ENCODE measurements around the gene SLC35F3.
A peak's percentile ranks its signal among the peaks of the same experiment; 100 is the strongest.

The SLC35F3 gene

GRCh38 chr1:234047123-234047522 lies 142.6 kb downstream of the SLC35F3 start:
- peak; percentile 89 for DNase-seq

DNA sequence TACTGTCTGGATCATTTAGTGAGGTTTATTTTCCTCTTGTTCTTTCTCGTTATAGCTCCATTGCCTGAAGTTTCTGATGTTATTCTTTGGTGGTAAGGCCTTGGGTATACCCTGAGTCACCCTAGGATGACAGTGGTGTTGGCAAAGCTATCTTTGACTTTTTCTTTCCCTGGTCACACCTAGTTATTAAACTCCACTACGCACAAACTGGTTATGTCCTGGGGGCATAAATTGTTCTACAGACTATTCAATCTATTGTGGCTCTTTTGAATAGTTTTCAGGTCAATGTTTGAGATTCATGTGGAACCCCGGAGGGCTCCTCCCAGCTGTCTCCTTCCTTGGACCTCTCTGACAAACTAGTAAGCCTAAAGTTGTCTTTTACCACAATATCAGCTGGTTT lies 157.7 kb downstream of the SLC35F3 start:
- no peak for DNase-seq

DNA sequence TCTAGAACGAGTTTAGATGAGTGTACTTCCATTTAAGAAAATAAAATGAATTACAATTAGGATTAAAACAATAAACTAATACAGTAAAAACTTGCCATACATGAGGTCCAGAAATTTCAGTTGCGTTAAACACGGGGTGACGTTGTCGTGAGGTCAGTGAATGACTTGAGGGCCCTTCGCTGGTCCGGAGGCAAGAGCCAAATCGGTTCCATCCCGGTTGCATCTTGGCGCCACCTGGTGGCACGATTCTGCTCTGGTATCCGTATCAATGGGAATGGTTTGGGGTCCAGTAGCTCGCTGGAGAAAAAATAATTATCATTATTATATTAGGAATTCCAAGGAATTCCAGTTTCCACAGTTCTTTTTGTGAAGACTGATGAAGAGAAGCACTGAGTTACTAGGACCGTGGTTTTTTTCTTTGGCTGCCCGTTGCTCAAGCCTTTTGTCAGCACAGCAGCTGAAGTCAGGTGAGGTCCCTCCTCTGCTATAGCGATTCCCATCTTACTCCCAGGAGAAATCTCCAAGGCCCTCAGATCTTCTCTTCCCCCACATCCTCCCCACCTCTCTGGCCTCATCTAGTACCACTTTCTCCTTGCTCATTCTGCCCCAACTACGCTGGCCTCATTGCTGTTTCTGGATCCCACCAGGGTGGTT lies 161.4 kb downstream of the SLC35F3 start:
- DNase-seq = no peak

DNA sequence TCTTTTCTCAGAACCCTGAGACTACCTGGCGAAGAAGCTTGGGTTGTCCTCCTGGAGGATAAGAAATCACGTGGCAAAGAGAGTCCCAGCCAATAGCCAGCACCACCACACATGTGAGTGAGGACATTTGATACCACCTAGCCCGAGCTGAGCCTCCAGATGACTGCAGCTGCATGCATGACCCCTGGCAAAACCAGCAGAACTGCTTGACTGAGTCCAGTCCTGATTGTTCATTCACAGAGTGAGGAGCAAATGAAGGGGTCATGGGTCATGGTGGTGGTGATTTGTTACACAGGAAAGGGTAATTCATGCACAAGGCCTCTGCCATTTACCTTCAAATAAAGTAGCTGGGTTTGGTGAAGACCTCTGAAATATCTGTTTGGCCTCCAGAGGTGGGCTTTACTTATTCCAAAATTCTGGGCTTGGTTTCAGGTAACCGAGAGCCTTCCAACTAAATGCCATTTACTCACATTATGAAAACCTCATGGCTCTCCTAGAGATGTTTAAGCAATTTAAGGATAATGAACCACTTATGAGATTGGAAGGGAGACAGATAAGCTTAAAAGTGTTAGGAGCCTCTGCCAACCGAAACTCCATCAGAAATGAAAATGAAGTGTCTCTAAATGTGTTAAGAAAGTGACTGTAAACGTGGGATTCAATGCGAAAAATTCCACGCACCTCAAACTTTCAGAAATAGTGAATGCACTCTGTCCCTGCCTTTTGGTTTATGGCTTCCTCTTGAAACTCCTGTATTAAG lies 163.3 kb downstream of the SLC35F3 start:
- no peak for DNase-seq

DNA sequence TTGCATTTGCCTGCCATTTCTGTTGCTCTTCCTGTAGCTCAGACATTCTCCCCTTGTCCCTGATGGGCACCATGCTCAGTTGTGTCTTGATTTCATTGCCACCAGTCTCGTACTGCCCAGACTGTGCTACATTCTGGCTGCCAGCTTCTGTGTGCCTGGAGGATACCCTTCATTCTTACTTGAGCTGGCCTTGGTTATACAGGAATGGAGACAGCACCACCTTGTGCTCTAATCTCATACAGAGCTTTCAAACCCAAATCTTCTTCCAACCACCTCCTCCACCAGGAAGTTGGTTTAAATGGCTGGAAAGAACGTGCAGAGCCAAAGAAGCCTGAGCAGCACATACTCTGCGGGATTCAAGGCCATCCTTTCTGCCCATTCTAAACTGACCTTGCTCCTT lies 165.3 kb downstream of the SLC35F3 start:
- DNase-seq = peak; percentile 34

GRCh38 chr1:234072793-234073192 lies 168.3 kb downstream of the SLC35F3 start:
- no peak for DNase-seq

DNA sequence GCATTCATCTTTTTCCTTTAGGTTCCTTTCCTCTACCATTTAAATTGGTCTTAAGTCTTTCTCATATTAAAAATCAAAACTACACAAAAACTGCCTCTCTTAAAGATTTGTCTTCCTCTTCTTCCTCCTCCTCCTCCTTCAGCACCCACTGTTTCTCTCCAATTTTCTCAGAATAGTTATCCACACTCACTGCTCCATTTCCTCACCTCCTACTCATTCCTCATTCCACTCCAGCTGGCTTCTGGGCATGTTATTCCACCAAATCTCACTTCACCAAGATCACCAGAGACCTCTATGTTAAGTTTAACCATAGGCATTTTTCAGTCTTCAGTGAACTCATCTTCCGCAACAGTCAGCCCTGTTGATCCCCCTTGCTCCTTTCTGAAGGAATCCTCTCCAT lies 173.7 kb downstream of the SLC35F3 start:
- no peak for DNase-seq

DNA sequence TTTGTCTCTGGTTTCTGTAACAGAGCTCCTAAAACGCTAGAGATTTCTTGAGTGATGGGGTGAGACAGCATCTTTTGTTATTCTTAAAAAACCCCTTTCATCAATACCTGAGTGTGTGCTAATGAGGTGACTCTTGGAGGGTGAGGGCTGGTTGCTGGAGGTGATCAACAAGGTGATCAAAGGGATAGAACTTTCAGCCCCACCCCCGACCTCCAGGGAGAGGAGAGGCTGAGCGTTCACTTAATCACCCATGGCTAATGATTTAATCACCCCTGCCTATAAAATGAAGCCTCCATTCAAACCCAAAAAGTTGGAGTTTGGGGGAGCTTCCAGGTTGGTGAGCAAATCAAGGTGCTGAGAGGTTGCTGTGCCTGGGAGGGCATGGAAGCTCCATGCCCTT lies 175.4 kb downstream of the SLC35F3 start:
- DNase-seq = no peak

DNA sequence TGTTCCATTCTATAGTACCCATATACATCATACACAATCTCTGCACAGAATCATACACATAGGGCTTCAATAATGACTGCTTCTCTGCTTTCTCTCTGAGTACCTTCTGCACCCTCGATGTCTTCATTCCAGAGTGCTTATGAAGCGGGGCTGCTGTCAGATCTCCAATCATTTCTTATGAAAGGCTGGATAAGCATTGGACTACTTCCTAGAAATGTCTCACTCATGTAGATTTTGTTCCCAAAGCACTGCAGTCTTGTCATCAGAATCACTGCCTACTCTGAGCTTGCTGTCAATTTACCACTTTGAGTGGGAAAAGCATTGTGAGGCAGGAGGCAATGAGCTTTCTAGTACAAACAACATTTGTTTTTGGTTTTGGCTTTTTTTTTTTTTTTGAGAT lies 179.0 kb downstream of the SLC35F3 start:
- DNase-seq = no peak

DNA sequence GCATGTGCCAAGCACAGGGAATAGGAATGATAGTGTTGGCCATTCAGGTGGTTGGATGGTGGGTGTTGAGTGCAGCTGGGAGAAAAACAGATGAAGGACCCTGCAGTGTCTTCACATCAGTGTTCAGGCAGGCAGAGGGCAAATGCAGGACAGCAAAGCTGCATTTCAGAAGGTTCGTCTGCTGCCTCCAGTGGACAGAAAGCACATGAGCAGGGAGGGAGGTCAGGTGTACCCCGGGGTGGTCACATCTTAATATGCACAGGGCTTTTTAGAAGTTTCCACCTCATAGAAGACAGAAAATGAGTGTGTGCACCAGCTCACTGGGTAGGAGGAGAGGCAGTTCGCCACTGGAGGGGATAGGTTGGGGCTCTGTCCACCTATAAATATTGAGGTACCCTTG lies 184.9 kb downstream of the SLC35F3 start:
- no peak for DNase-seq

GRCh38 chr1:234090212-234091064 lies 186.0 kb downstream of the SLC35F3 start:
- DNase-seq = no peak

DNA sequence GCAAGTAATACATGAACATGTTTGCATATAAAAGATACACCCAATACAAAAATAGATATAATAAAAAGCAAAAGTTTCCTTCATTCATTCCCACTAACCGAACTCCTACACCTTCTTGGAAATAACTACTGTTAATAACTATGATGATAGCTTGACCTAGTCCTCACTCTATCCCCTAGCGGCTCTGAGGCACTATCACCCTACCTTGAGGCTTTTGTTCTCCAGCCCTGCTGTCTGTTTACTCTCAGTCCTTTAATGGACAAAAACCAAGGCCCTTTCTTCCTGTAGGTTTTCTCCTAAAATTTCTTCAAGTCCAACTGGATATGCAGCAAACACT lies 186.6 kb downstream of the SLC35F3 start:
- DNase-seq = no peak

DNA sequence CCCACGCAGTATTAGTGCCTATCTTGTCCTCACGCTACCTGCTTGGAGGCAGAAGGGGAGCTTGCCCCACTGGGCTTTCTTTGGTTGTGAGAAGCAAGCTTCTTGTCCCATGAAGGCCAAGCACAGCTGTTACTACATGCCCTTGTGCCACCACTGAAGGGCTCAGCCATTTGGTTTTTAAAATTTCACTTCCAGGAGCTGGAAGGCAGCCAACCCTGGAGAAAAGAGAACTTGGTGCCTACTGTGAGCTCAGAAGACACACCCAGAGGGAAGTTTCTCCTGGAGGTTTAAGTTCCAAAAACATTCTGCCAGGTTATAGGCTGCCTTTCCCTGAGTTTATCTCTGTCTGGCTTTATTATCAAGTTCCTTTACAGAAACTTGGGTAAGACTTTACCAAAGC lies 187.4 kb downstream of the SLC35F3 start:
- no peak for DNase-seq

DNA sequence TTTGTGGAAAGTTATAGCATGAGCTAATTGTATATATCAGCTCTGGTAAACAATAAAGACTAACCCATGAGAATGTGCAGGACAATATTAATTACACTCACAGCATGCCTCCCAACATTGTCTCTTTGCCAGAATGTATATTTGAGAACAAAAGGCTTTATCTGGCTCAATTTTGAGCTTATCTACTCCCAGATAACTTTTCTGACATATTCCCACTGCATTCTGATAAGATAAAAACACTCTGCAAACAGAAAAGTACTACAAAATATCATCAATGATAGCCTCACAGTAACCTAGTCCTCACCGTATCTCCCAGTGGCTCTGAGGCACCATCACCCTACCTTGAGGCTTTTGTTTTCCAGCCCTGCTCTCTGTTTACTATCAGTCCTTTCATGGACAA lies 188.6 kb downstream of the SLC35F3 start:
- DNase-seq = no peak

DNA sequence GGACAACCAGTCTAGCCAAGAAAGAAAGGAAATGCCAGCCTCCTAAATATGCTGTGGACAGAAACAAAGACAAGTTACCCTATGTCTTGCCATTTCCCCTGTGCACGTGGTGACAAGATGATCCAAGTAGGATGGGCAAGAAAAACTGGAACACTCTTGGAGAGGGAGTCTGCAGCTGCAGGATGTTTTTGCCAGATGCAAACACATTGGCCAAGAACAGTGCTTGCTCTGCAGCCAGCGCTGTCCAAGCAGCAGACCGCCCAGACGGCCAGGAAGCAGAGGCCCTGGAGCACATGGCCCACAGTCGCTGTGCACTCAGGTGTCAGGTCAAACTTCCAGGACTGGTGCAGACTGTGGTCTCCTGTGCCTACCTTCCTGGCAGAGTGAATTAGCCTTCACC lies 189.3 kb downstream of the SLC35F3 start:
- DNase-seq = no peak

DNA sequence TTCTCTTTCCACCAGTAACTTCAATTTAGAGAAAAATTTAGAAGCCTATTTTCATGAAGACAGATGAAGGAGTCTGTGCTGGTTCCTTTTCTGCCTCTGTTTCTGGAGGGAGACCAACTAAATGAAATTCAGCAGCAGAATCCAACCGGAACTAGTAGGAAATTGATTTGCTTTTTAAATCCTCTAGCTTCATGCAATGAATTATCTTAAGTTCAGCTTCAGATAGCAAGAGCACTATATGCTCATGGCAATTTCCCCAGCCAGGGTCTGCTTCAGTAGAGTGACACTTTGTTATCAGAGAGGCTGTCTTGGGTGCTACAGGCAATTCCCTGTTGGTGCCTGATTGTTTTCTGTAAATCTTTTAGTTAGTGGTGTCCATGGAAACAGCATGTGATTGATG lies 189.7 kb downstream of the SLC35F3 start:
- DNase-seq = no peak

GRCh38 chr1:234096161-234096770 lies 191.8 kb downstream of the SLC35F3 start:
- DNase-seq = no peak

DNA sequence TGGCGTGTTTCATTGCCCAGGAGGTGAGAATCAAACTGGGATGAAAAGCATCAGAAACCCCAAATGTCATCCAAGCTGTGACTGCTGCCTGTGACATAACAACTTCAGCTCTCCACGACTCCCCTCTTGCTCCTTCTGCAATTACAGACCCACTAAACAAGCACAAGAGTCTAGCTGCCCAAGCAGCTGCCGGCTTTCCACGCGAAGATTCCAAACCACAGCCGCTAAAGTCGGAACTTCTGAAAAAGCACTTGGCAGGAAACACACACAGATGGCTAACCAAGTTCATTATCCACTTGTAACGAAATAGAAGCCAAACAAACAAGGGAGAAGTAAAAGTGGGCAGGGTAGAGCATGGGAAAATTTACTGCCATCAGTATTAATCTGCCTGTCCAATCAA lies 198.1 kb downstream of the SLC35F3 start:
- DNase-seq = no peak

- no peak for DNase-seq
Measured at GRCh38 chr1:234103198-234103597, 198.7 kb downstream of the SLC35F3 start.

GRCh38 chr1:234106032-234106431 lies 201.6 kb downstream of the SLC35F3 start:
- DNase-seq = no peak

DNA sequence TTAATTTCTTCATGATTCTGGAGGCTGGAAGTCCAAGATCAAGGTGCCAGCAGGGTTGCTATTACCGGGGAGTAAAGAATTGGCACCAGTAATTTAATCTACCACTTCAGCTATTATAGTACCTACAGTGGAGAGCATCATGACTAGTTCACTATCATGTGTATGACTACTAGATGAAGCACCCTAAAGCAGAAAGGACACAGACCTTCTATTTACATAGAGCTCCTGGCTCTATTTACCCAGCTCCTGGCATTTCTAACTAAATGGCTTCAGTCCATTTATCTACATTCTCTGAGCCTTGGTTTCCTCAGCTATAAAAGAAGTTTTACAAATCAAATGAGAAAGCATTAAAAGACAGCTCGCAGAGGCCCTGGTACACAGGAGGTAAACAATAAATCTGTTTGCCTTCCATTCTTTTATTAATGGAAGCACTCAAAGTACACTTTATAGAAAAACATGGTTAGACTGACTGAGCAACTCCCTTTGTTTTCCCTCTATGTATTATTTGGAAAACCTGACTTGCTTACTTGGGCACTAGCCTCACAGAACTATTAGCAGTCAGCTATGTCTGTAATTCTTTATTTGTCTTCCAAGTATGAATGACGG lies 203.0 kb downstream of the SLC35F3 start:
- DNase-seq = no peak

GRCh38 chr1:234108921-234109320 lies 204.4 kb downstream of the SLC35F3 start:
- no peak for DNase-seq

DNA sequence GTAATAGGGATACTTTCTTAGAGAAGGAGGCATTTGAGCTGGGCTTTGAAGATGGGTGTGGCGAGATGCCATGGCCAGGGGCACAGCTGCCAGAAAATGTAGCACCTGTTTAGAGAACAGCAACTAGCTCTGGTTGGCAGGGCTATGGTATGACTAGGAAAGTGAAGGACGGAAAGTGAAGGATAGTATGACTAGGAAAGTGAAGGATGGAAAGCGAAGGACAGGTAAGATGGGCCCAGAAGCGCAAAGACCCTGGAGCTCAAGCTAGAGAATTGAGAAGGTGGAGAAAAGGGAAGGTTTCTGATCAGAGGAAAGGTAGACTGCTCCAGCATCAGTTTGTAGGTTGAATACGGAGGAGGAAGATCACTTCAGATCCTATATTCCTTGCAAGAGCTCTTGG lies 205.4 kb downstream of the SLC35F3 start:
- no peak for DNase-seq

Data from NCI-H1436 treated with DMSO at 0.1 percent for 48 hours (cell line).